Measurements from ENCODE around the gene HMGB4.

The HMGB4 gene

GRCh38 chr1:33849211-33849610 is 14.7 kb upstream of the HMGB4 start:
- DNase-seq = no peak

GRCh38 chr1:33850481-33850880 is 13.4 kb upstream of the HMGB4 start:
- DNase-seq = no peak

- no peak for DNase-seq
Observed at GRCh38 chr1:33852711-33853110, 11.2 kb upstream of the HMGB4 start.

- peak; percentile 51 for DNase-seq
Observed at GRCh38 chr1:33853431-33853830, 10.4 kb upstream of the HMGB4 start.

GRCh38 chr1:33854091-33854490 is 9.8 kb upstream of the HMGB4 start:
- DNase-seq = no peak

GRCh38 chr1:33860671-33861070 is 3.2 kb upstream of the HMGB4 start:
- DNase-seq = no peak

GRCh38 chr1:33864460-33865389 is 846 bp downstream of the HMGB4 start:
- no peak for DNase-seq

GRCh38 chr1:33866281-33866680 is 2.4 kb downstream of the HMGB4 start:
- no peak for DNase-seq

- no peak for DNase-seq
Observed at GRCh38 chr1:33867684-33868083, 3.8 kb downstream of the HMGB4 start.

GRCh38 chr1:33872275-33872674 is 8.4 kb downstream of the HMGB4 start:
- no peak for DNase-seq

GRCh38 chr1:33872683-33873082 is 8.8 kb downstream of the HMGB4 start:
- no peak for DNase-seq

GRCh38 chr1:33874636-33875035 is 10.8 kb downstream of the HMGB4 start:
- no peak for DNase-seq

GRCh38 chr1:33875862-33876261 is 12.0 kb downstream of the HMGB4 start:
- no peak for DNase-seq

GRCh38 chr1:33876970-33877650 is 13.2 kb downstream of the HMGB4 start:
- no peak for DNase-seq

- DNase-seq = no peak
Observed at GRCh38 chr1:33878392-33878791, 14.5 kb downstream of the HMGB4 start.

- DNase-seq = no peak
Observed at GRCh38 chr1:33880305-33880704, 16.4 kb downstream of the HMGB4 start.

- DNase-seq = no peak
Observed at GRCh38 chr1:33886496-33886895, 22.6 kb downstream of the HMGB4 start.

- DNase-seq = no peak
Observed at GRCh38 chr1:33893147-33893830, 29.4 kb downstream of the HMGB4 start.

- no peak for DNase-seq
Observed at GRCh38 chr1:33895396-33895795, 31.5 kb downstream of the HMGB4 start.

- DNase-seq = no peak
Observed at GRCh38 chr1:33895976-33896375, 32.1 kb downstream of the HMGB4 start.

- no peak for DNase-seq
Observed at GRCh38 chr1:33897092-33897725, 33.3 kb downstream of the HMGB4 start.

GRCh38 chr1:33898406-33898805 is 34.5 kb downstream of the HMGB4 start:
- DNase-seq = no peak

GRCh38 chr1:33898881-33899280 is 35.0 kb downstream of the HMGB4 start:
- DNase-seq = no peak

All from NCI-H1105 treated with DMSO at 0.1 percent for 48 hours (cell line).